HFFc6 (cell line): Measurements from ENCODE around the gene ARHGEF3. TPM values are rescaled to one million over a fixed set of nuclear protein-coding genes. Genes with fewer than 3 reads are reported as not detected.

Experiments used
- DNase-seq: peaks from one replicate; pipeline ENCODE4 v3.0.0-alpha.2; 2018
- H3K27ac Mint-ChIP-seq: 2 replicates; pipeline ENCODE4 v1.8.0; 2020; ENCODE audit warnings: mild to moderate bottlenecking, mixed read lengths
- H3K27me3 Mint-ChIP-seq: 2 replicates; pipeline ENCODE4 v1.8.0; 2021; ENCODE audit warnings: mild to moderate bottlenecking, moderate library complexity, mixed read lengths; ENCODE audit not compliant: insufficient read depth
- H3K36me3 Mint-ChIP-seq: 2 replicates; pipeline ENCODE4 v1.8.0; 2021; ENCODE audit warnings: low read depth, mixed read lengths
- H3K4me1 Mint-ChIP-seq: 2 replicates; pipeline ENCODE4 v1.8.0; 2020; ENCODE audit warnings: low read depth, mixed read lengths
- H3K4me3 Mint-ChIP-seq: 2 replicates; pipeline ENCODE4 v1.8.0; 2020; ENCODE audit warnings: mild to moderate bottlenecking, moderate library complexity, mixed read lengths
- H3K9me3 Mint-ChIP-seq: 2 replicates; pipeline ENCODE4 v1.8.0; 2020; ENCODE audit warnings: mild to moderate bottlenecking, mixed read lengths
- total RNA-seq, 6 experiments: library from RNA; stranded (reverse); fragmentation: NEBNext Ultra II Directional; extraction: Animal tissue kit (Norgen Biotek cat#: 25700); gene quantifications; 2 replicates in 1 of 6; 3 replicates in 5 of 6; pipeline ENCODE4 v1.2.3, GENCODE V29; 2021
- TF ChIP-seq, protein P1 (sequence below): fragments of 200-600 bp; sonication (generic); IDR thresholded peaks from 2 replicates; pipeline ENCODE4 v1.5.0; 2021; ENCODE audit warnings: antibody characterized with exemption, mild to moderate bottlenecking

Gene ARHGEF3
- total RNA-seq, 6 experiments from 2014 or later: 1.7 to 5.9 (median 2.4) TPM

- Mint-ChIP-seq H3K4me1 (peaks cover 20% of the 10 kb centered on the region), H3K36me3 (no peaks in the 10 kb centered on the region; the same call in 1 of the 2 replicates), H3K9me3 (no peaks in the 10 kb centered on the region), H3K4me3 (no peak overlapping the region), H3K27me3 (peaks cover 4% of the 10 kb centered on the region), H3K27ac (peak overlapping the region; percentile 86)
- TF ChIP-seq, protein P1, sequence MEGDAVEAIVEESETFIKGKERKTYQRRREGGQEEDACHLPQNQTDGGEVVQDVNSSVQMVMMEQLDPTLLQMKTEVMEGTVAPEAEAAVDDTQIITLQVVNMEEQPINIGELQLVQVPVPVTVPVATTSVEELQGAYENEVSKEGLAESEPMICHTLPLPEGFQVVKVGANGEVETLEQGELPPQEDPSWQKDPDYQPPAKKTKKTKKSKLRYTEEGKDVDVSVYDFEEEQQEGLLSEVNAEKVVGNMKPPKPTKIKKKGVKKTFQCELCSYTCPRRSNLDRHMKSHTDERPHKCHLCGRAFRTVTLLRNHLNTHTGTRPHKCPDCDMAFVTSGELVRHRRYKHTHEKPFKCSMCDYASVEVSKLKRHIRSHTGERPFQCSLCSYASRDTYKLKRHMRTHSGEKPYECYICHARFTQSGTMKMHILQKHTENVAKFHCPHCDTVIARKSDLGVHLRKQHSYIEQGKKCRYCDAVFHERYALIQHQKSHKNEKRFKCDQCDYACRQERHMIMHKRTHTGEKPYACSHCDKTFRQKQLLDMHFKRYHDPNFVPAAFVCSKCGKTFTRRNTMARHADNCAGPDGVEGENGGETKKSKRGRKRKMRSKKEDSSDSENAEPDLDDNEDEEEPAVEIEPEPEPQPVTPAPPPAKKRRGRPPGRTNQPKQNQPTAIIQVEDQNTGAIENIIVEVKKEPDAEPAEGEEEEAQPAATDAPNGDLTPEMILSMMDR: no peak
- no peak for DNase-seq
These were observed 17.2 kb downstream of the ARHGEF3 start for GRCh38 chr3:56784448-56785001.

DNA sequence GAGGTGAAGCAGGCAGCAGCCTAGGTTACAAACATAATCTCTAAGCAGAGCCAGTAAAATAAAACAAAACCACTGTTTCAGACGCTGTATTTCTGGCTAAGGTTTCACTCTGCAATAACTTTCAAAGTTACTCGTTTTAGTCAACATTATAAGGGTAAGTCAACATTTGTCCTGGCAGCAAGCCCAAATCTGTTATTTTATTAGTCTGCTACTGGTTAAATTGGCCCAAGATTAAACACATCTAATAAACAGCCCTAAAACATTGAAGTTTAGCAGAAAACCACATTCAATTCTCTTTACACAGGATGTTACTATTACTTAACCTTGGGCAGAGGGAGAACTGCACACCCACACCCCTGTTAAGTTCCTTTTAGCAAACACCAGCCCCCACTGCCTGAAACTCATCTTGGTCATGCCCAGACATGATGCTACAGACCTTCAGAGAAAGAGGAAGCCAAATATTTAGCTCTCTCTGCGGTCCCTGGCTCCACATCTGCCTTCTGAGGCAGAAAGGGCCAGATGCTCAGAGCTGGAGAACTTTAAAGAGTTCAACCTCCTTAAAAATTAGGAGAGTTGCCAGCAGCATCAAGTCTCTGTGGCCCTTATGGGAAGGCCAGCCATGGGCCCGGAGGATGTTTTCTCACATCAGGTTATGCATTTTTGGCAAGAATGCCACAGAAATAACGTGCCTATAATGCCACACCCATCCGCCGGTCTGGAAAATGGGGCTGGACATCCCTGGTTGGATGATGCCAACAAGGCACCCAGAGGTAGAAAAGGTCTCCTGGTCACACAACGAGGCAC is 17.9 kb downstream of the ARHGEF3 start:
- no peaks in the 10 kb centered on the region for H3K9me3 Mint-ChIP-seq
- peak overlapping the region; percentile 49 for H3K4me3 Mint-ChIP-seq
- TF ChIP-seq, protein P1: no peak
- peaks cover 4% of the 10 kb centered on the region for H3K27me3 Mint-ChIP-seq
- H3K4me1 Mint-ChIP-seq: peaks cover 20% of the 10 kb centered on the region
- peak overlapping the region; percentile 86 for H3K27ac Mint-ChIP-seq
- H3K36me3 Mint-ChIP-seq: no peaks in the 10 kb centered on the region; the same call in 1 of the 2 replicates
- peak; percentile 63 for DNase-seq

- Mint-ChIP-seq H3K9me3 (no peaks in the 10 kb centered on the region), H3K27me3 (peaks cover 4% of the 10 kb centered on the region), H3K4me3 (no peak overlapping the region), H3K36me3 (no peaks in the 10 kb centered on the region; the same call in 1 of the 2 replicates), H3K27ac (peak overlapping the region; percentile 59; the same call in 1 of the 2 replicates), H3K4me1 (peaks cover 20% of the 10 kb centered on the region)
- TF ChIP-seq, protein P1: no peak
- no peak for DNase-seq
These were observed 18.8 kb downstream of the ARHGEF3 start for GRCh38 chr3:56782906-56783305.

DNA sequence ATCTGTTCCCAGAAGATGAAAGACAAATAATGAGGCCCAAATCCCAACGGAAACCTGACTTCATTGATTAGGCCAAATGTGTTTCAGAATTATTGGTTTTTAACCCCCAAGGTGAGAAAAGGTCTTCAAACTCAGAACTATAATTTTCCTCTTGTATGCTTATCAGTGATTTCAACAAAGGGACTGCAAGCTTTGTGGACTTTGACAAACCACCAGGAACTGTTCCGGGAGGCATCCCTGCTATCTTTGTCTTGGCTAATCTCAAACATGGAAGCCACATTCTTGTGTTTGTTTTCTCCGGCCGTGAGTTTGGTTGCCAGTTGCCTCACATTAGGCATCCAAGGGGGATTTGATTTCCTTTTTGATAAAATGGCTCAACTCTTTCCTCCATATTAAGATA is 19.5 kb downstream of the ARHGEF3 start:
- Mint-ChIP-seq H3K27me3 (peaks cover 4% of the 10 kb centered on the region), H3K4me3 (no peak overlapping the region), H3K9me3 (no peaks in the 10 kb centered on the region)

GRCh38 chr3:56781762-56782161 is 20.0 kb downstream of the ARHGEF3 start:
- Mint-ChIP-seq H3K4me1 (peaks cover 23% of the 10 kb centered on the region), H3K4me3 (no peak overlapping the region), H3K27me3 (peaks cover 4% of the 10 kb centered on the region), H3K27ac (no peak overlapping the region), H3K9me3 (no peaks in the 10 kb centered on the region), H3K36me3 (no peaks in the 10 kb centered on the region; the same call in 1 of the 2 replicates)
- DNase-seq: no peak
- TF ChIP-seq, protein P1: no peak

More for the DNA sequence above, 19.5 kb downstream of the ARHGEF3 start:
- TF ChIP-seq, protein P1: no peak
- Mint-ChIP-seq H3K4me1 (peaks cover 20% of the 10 kb centered on the region), H3K36me3 (no peaks in the 10 kb centered on the region; the same call in 1 of the 2 replicates), H3K27ac (no peak overlapping the region)
- no peak for DNase-seq
